ENCODE measurements around the gene GMPR.
"Not testable (repeated sequence)": the region's sequence is repeated elsewhere in the genome, so short reads cannot be mapped to it uniquely, and the experiment has no call there.

GMPR gene

GRCh38 chr6:16244869-16245451, 6.6 kb downstream of the GMPR start:
- H3K4me3 ChIP-seq (ENCODE audit: low read depth, low read length): no peak overlapping the region

DNA sequence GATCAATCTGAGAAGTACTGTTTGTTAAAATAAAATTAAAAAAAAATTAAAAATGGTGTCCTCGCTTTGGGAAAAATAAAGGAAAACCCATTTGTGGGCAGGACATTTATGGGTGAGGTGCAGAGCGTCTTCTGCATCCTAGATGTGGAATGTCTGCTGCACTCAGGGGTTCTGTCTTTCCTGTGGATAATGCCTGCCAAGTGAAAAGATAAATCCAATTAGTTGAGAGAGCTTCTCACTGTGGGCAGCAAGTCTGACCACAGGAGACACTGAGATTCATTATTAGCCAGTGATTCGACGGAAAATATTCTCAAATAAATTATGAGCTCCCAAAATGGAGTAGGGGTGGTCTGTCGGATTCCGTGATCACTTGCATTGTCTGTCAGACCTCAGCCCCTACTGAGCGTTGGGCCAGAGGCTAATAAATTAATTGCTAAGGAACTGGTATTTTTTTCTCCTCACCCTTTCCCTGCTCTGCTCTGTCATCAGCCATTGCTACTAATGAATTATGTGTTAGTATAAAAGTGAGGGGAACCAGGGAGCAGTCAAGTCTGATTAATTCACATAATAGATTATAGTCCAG, 10.0 kb downstream of the GMPR start:
- H3K4me3 ChIP-seq (ENCODE audit: low read depth, low read length): no peak overlapping the region

- H3K4me3 ChIP-seq (ENCODE audit: low read depth, low read length): no peak overlapping the region
These were observed 11.6 kb downstream of the GMPR start for GRCh38 chr6:16249971-16250370.

- H3K4me3 ChIP-seq (ENCODE audit: low read depth, low read length): no peak overlapping the region
These were observed 13.3 kb downstream of the GMPR start for GRCh38 chr6:16251706-16252105.

DNA sequence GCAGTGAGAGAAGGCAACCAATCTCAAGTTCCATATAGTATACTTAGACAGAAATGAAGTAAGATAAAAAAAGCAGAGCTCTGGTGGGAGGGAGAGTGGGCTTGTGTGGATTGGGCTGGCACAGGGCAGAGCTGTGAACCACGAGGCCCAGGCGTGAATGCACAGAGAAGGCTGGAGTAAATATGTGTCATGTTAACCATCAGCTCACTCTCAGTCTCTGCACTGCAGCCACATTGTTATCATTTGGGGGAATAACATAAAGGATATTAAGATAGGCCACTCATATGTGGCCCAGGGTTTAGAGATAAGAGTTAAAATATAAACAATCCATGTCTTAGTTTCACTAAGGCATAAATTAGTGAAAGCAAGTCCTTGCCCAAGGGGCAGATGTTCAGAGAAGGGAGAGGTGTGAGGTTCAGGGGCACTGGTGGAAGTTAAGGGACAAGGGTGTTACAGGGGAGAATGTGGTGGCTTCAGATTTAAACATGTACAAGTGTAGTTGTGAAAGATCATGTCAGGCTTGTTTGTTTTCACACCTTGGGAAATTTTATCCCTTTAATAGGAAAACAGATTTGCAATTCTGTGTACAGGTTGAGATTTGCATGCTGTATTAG, 14.4 kb downstream of the GMPR start:
- H3K4me3 ChIP-seq (ENCODE audit: low read depth, low read length): no peak overlapping the region

GRCh38 chr6:16253399-16254144, 15.2 kb downstream of the GMPR start:
- H3K4me3 ChIP-seq (ENCODE audit: low read depth, low read length): no peak overlapping the region

- no peak overlapping the region for H3K4me3 ChIP-seq (ENCODE audit: low read depth, low read length)
These were observed 16.1 kb downstream of the GMPR start for GRCh38 chr6:16254535-16254934.

DNA sequence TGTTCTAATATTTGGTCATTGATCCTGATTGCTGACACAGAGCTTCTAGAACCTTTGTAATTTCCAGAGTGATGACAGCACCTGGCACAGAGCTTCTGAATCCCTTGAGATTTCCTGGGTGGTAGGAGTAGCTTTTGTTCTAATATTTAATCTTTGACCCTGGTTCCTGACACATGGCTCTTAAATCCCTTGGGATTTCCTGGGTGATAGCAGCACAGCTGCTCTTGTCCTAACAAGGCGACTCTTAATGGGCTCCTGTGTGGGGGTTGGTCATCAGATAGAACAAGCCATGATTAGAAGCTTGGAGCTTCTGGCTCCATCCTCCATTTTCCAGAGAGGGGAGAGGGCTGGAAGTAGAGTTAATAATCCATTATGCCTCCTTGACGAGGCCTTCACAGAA, 18.4 kb downstream of the GMPR start:
- no peak overlapping the region for H3K4me3 ChIP-seq (ENCODE audit: low read depth, low read length)

- H3K4me3 ChIP-seq (ENCODE audit: low read depth, low read length): no peak overlapping the region
These were observed 19.8 kb downstream of the GMPR start for GRCh38 chr6:16257999-16258708.

- no peak overlapping the region for H3K4me3 ChIP-seq (ENCODE audit: low read depth, low read length)
These were observed 20.3 kb downstream of the GMPR start for GRCh38 chr6:16258709-16259075.

- H3K4me3 ChIP-seq (ENCODE audit: low read depth, low read length): not testable (repeated sequence)
These were observed 21.2 kb downstream of the GMPR start for GRCh38 chr6:16259604-16260003.

GRCh38 chr6:16260602-16261001, 22.2 kb downstream of the GMPR start:
- not testable (repeated sequence) for H3K4me3 ChIP-seq (ENCODE audit: low read depth, low read length)

GRCh38 chr6:16262773-16263172, 24.4 kb downstream of the GMPR start:
- H3K4me3 ChIP-seq (ENCODE audit: low read depth, low read length): not testable (repeated sequence)

- not testable (repeated sequence) for H3K4me3 ChIP-seq (ENCODE audit: low read depth, low read length)
These were observed 25.2 kb downstream of the GMPR start for GRCh38 chr6:16263464-16264099.

- no peak overlapping the region for H3K4me3 ChIP-seq (ENCODE audit: low read depth, low read length)
These were observed 26.4 kb downstream of the GMPR start for GRCh38 chr6:16264785-16265184.

GRCh38 chr6:16265351-16266341, 27.3 kb downstream of the GMPR start:
- H3K4me3 ChIP-seq (ENCODE audit: low read depth, low read length): no peak overlapping the region

- H3K4me3 ChIP-seq (ENCODE audit: low read depth, low read length): no peak overlapping the region
These were observed 29.3 kb downstream of the GMPR start for GRCh38 chr6:16267428-16268263.

GRCh38 chr6:16269442-16270070, 31.2 kb downstream of the GMPR start:
- not testable (repeated sequence) for H3K4me3 ChIP-seq (ENCODE audit: low read depth, low read length)
